ENCODE results near the gene MANF. TPM values are rescaled to one million over a fixed set of nuclear protein-coding genes. Genes with fewer than 3 reads are reported as not detected.

The MANF gene
- total and polyA plus RNA-seq, 2 of the 13 experiments (the other 11 are each of a cell fraction or from before 2014, with no cell fraction given) = 55.4 to 269 TPM

- peak; percentile 70; the same call in 1 of the 2 replicates for TF ChIP-seq ZBTB33 (CRISPR knock-in tag; IDR thresholded peaks at IDR 0.05)
- TF ChIP-seq ZNF589 (CRISPR knock-in tag; conservative IDR thresholded peaks at IDR 0.05) = peak; percentile 76; the same call in 1 of the 2 replicates
- peak; percentile 78; the same call in 1 of the 2 replicates for TF ChIP-seq ZBTB39 (CRISPR knock-in tag; IDR thresholded peaks at IDR 0.05)
- TF ChIP-seq RBM22 (optimal IDR thresholded peaks at IDR 0.05; ENCODE audit: low read length) = peak; percentile 20
- TF ChIP-seq TFDP1 (CRISPR knock-in tag; IDR thresholded peaks at IDR 0.05; ENCODE audit: borderline replicate concordance) = no peak
- 0 out of 2 replicates have a peak, but pooled peaks have one; percentile 8 for TF ChIP-seq ZNF563 (CRISPR knock-in tag; IDR thresholded peaks at IDR 0.05)
- TF ChIP-seq GATAD1 (CRISPR knock-in tag; IDR thresholded peaks at IDR 0.05) = no peak
- no peak for TF ChIP-seq ZFAT (CRISPR knock-in tag; conservative IDR thresholded peaks at IDR 0.05)
- no peak for TF ChIP-seq MLXIP (CRISPR knock-in tag; IDR thresholded peaks at IDR 0.05; ENCODE audit: borderline replicate concordance)
- TF ChIP-seq ARID2 (CRISPR knock-in tag; IDR thresholded peaks at IDR 0.05; ENCODE audit: borderline replicate concordance) = 0 out of 2 replicates have a peak, but pooled peaks have one; percentile 76
- no peak for TF ChIP-seq CAMTA2 (CRISPR knock-in tag; IDR thresholded peaks at IDR 0.05; ENCODE audit: borderline replicate concordance)
- TF ChIP-seq KAT8 (CRISPR knock-in tag; IDR thresholded peaks at IDR 0.05) = no peak
- peak; percentile 39; the same call in 1 of the 2 replicates for TF ChIP-seq ZNF510 (CRISPR knock-in tag; IDR thresholded peaks at IDR 0.05; ENCODE audit: low read depth)
- no peak for TF ChIP-seq SIX4 (CRISPR knock-in tag; IDR thresholded peaks at IDR 0.05)
- no peak for TF ChIP-seq FOXP1 (IDR thresholded peaks at IDR 0.05)
- no peak for TF ChIP-seq FOXP1 (CRISPR knock-in tag; IDR thresholded peaks at IDR 0.05)
- TF ChIP-seq POLR2A (IDR thresholded peaks at IDR 0.05; ENCODE audit: insufficient read depth in 1 of 2, low read depth in 2 of 2, low read length in 2 of 2) = peak in 1 of 2 experiments; percentile 18; a peak in 1 of 4 replicates
- no peak for TF ChIP-seq ZFP36L2 (CRISPR knock-in tag; IDR thresholded peaks at IDR 0.05)
- no peak for TF ChIP-seq HMGA1 (CRISPR knock-in tag; conservative IDR thresholded peaks at IDR 0.05)
- 0 out of 2 replicates have a peak, but pooled peaks have one; percentile 26 for TF ChIP-seq PITX1 (CRISPR knock-in tag; IDR thresholded peaks at IDR 0.05)
- TF ChIP-seq HNRNPH1 (optimal IDR thresholded peaks at IDR 0.05; ENCODE audit: low read depth, low read length) = no peak
- TF ChIP-seq PCBP1 (IDR thresholded peaks at IDR 0.05; ENCODE audit: borderline replicate concordance, low read depth, low read length) = no peak
- no peak for TF ChIP-seq NFE2L2 (IDR thresholded peaks at IDR 0.05; ENCODE audit: low read length)
Measured at GRCh38 chr3:51390246-51391074, 5.4 kb downstream of the MANF start (continued).

Data from HepG2 (cell line).